SH-SY5Y (cell line): ENCODE measurements around the gene DLAT.

Experiments
- GATA2 ChIP-seq: IDR thresholded peaks from 2 replicates; pipeline ENCODE4 v1.6.1; 2011; ENCODE audit warnings: mild to moderate bottlenecking, low read depth, low read length
- GATA3 ChIP-seq: IDR thresholded peaks from 2 replicates; pipeline ENCODE4 v1.6.1; 2011; ENCODE audit warnings: low read depth, mild to moderate bottlenecking, low read length, moderate library complexity

DNA sequence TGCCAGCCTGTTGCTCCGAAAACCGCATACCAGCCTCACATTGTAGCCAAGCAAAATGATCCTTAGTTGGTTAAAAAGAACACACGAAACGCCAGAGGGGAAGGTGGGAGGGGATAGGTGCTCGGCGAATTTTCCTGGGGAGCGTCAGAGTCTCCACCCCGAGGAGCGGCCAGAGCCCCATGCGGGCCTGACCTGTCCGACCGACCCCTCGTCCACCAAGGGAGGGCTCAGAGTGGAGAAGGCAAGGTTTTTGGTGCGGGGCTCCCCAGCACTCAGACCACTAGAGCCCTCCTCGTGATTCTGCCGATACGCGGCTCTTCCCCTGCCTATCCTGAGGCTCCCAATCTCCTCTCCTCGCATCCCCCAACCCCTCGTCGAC is 48.5 kb upstream of the DLAT start:
- TF ChIP-seq GATA2, result no peak
- TF ChIP-seq GATA3, result no peak
